Karpas-422 (cell line): ENCODE data around the gene FPR1. TPM values are rescaled to one million over a fixed set of nuclear protein-coding genes. Genes with fewer than 3 reads are reported as not detected.

Experiments used
- DNase-seq: peaks from one replicate; pipeline ENCODE4 v3.0.0-alpha.2; 2015
- H2AFZ ChIP-seq: fragments of 200-600 bp; sonication (generic); 2 replicates; pipeline ENCODE4 v1.6.1; 2014; ENCODE audit warnings: antibody characterized with exemption, low read length, mixed read lengths
- H3K27ac ChIP-seq: fragments of 200-600 bp; sonication (generic); 2 replicates; pipeline ENCODE4 v1.5.1; 2014; ENCODE audit warnings: mild to moderate bottlenecking, low read length, moderate library complexity
- H3K27me3 ChIP-seq: fragments of 200-600 bp; sonication (generic); 2 replicates; pipeline ENCODE4 v1.6.1; 2014; ENCODE audit warnings: low read length, mixed read lengths
- H3K36me3 ChIP-seq: fragments of 200-600 bp; sonication (generic); 2 replicates; pipeline ENCODE4 v1.6.1; 2014; ENCODE audit warnings: low read length, mixed read lengths; ENCODE audit not compliant: insufficient read depth
- H3K4me1 ChIP-seq: fragments of 200-600 bp; sonication (generic); 2 replicates; pipeline ENCODE4 v1.6.1; 2014; ENCODE audit warnings: mild to moderate bottlenecking, low read length, mixed read lengths
- H3K4me2 ChIP-seq: fragments of 200-600 bp; sonication (generic); 2 replicates; pipeline ENCODE4 v1.6.1; 2014; ENCODE audit warnings: low read length, low read depth, mild to moderate bottlenecking; ENCODE audit not compliant: poor library complexity, severe bottlenecking
- H3K4me3 ChIP-seq: fragments of 200-600 bp; sonication (generic); 2 replicates; pipeline ENCODE4 v1.5.1; 2014; ENCODE audit warnings: mild to moderate bottlenecking, antibody characterized with exemption, low read length, mixed read lengths
- H3K79me2 ChIP-seq: fragments of 200-600 bp; sonication (generic); 2 replicates; pipeline ENCODE4 v1.6.1; 2014; ENCODE audit warnings: mild to moderate bottlenecking, low read length, mixed read lengths
- H3K9ac ChIP-seq: fragments of 200-600 bp; sonication (generic); 2 replicates; pipeline ENCODE4 v1.6.0; 2014; ENCODE audit warnings: low read length
- H3K9me2 ChIP-seq: fragments of 200-600 bp; sonication (generic), shearing (Covaris generic); replicated peaks from 2 replicates; pipeline ENCODE4 v1.6.0; 2014; ENCODE audit warnings: mild to moderate bottlenecking, low read length, moderate library complexity; ENCODE audit not compliant: insufficient read depth
- H3K9me3 ChIP-seq: fragments of 300-700, 200-600 bp; sonication (generic); 2 replicates; pipeline ENCODE4 v1.6.1; 2014; ENCODE audit warnings: low read length, mixed read lengths
- H4K20me1 ChIP-seq: fragments of 200-600 bp; sonication (generic); 2 replicates; pipeline ENCODE4 v1.6.1; 2014; ENCODE audit warnings: mild to moderate bottlenecking, antibody characterized with exemption, low read length, low read depth; ENCODE audit not compliant: insufficient read depth
- total RNA-seq: library from RNA; depleted of rRNA; stranded (reverse); fragments of >200 nt; shearing (Covaris generic); gene quantifications from 2 replicates; pipeline ENCODE4 v1.2.3, GENCODE V29; 2014; ENCODE audit warnings: low replicate concordance; rRNA removed

FPR1 gene
- total RNA-seq, 1 experiment from 2014 or later: 14.8 TPM

DNA sequence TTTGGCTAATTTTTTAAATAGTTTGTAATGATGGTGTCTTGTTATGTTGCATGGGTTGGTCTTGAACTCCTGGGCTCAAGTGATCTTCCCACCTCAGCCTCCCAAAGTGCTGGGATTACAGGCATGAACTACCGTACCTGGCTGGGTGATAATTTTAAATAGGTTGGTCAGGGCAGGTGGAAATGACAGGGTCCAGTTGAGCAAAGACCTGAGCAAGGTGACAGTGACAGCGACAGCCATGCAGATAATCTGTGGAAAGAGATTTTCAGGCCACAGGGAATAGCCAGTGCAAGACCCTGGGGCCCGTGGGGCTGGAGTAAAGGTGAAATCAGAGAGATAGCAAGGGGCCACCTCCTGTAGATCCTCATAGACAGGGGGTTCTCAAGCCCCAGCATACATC, 55.1 kb downstream of the FPR1 start:
- H2AFZ ChIP-seq: no peak overlapping the region
- H3K27ac ChIP-seq: no peak overlapping the region
- no peak overlapping the region for H3K4me3 ChIP-seq
- H3K9me2 ChIP-seq: no peaks in the 10 kb centered on the region
- no peaks in the 10 kb centered on the region for H3K79me2 ChIP-seq
- no peaks in the 10 kb centered on the region for H3K9me3 ChIP-seq
- no peak overlapping the region for H3K9ac ChIP-seq
- H3K27me3 ChIP-seq: no peaks in the 10 kb centered on the region
- no peak for DNase-seq
- H4K20me1 ChIP-seq: no peaks in the 10 kb centered on the region
- no peak overlapping the region for H3K4me2 ChIP-seq
- H3K4me1 ChIP-seq: no peaks in the 10 kb centered on the region; the same call in 1 of the 2 replicates
- no peaks in the 10 kb centered on the region for H3K36me3 ChIP-seq

Other genes starting within 250 kb of the FPR1 start
- gene SIGLEC6, start 220.2 kb downstream of the FPR1 start, total RNA-seq: not detected in 2 replicates
- 8.9 and 17.6 TPM in 2 replicates for gene ZNF175, start 180.6 kb downstream of the FPR1 start, total RNA-seq
- gene SIGLEC5, start 121.5 kb downstream of the FPR1 start, total RNA-seq: not detected in 2 replicates
- 1.0 TPM in 1 of 2 replicates, not detected in the other for gene SIGLEC14, start 105.1 kb downstream of the FPR1 start, total RNA-seq
- gene SPACA6, start 58.5 kb downstream of the FPR1 start, total RNA-seq: 20.7 and 49.8 TPM in 2 replicates
- not detected in 2 replicates for gene HAS1, start 27.9 kb downstream of the FPR1 start, total RNA-seq
- gene FPR2, start 9.3 kb upstream of the FPR1 start, total RNA-seq: 0.58 and 7.9 TPM in 2 replicates
- gene FPR3, start 43.3 kb upstream of the FPR1 start, total RNA-seq: not detected in 2 replicates
- 40.0 and 43.1 TPM in 2 replicates for gene ZNF577, start 136.1 kb upstream of the FPR1 start, total RNA-seq
- 14.0 and 14.5 TPM in 2 replicates for gene ZNF649, start 153.1 kb upstream of the FPR1 start, total RNA-seq
- 7.3 and 7.5 TPM in 2 replicates for gene ZNF613, start 175.6 kb upstream of the FPR1 start, total RNA-seq
- gene ZNF350, start 235.0 kb upstream of the FPR1 start, total RNA-seq: 3.3 and 12.7 TPM in 2 replicates